Skin epidermis (tissue), 12 donors: ENCODE measurements around the gene SNRNP200.

Experiments
- H3K27ac ChIP-seq, 21 experiments: fragments of 200-600 bp; sonication (generic) in 11 of 21; one replicate each; pipeline ENCODE4 v1.5.0; 2020; ENCODE audit warnings: mild to moderate bottlenecking in 3 of 21, inconsistent platforms in 2 of 21, moderate library complexity in 2 of 21
- H3K4me3 ChIP-seq, 7 experiments: fragments of 200-600 bp; sonication (generic) in 2 of 7; one replicate each; pipeline ENCODE4 v1.5.0; 2020; ENCODE audit warnings: inconsistent platforms in 2 of 7, mild to moderate bottlenecking in 2 of 7, moderate library complexity in 1 of 7

SNRNP200 gene

GRCh38 chr2:96305091-96305978 lies at the start of gene SNRNP200:
SNRNP200 (minus strand) TSS chr2:96305546; CDS start chr2:96305437, 109 bp downstream.
- peak within 1 kb of the TSS; percentile 47 to 96 (median 67) for H3K4me3 ChIP-seq

GRCh38 chr2:96354492-96354891 lies 49.1 kb upstream of the SNRNP200 start:
- peak overlapping the region in 8 of 21 experiments; percentile 3 to 77 (median 61) for H3K27ac ChIP-seq
- H3K4me3 ChIP-seq: no peak overlapping the region

More at GRCh38 chr2:96305091-96305978, at the start of gene SNRNP200:
- H3K27ac ChIP-seq: peak within 1 kb of the TSS; percentile 68 to 96 (median 88)

- H3K4me3 ChIP-seq: no peak overlapping the region
- peak overlapping the region in 13 of 21 experiments; percentile 20 to 78 (median 45) for H3K27ac ChIP-seq
Observed at GRCh38 chr2:96353606-96354101, 48.3 kb upstream of the SNRNP200 start.

GRCh38 chr2:96353032-96353561 lies 47.8 kb upstream of the SNRNP200 start:
- Histone ChIP-seq H3K27ac (peak overlapping the region in 10 of 21 experiments; percentile 30 to 78 (median 44)), H3K4me3 (no peak overlapping the region)

- no peak overlapping the region for H3K4me3 ChIP-seq
- no peak overlapping the region for H3K27ac ChIP-seq
Observed at GRCh38 chr2:96347395-96347794, 42.0 kb upstream of the SNRNP200 start.

- peak overlapping the region in 2 of 21 experiments; percentile 16 to 100 for H3K27ac ChIP-seq
- no peak overlapping the region for H3K4me3 ChIP-seq
Observed at GRCh38 chr2:96345868-96346462, 40.6 kb upstream of the SNRNP200 start.

- Histone ChIP-seq H3K27ac (peak overlapping the region in 12 of 21 experiments; percentile 0 to 100 (median 60)), H3K4me3 (no peak overlapping the region)
Observed at GRCh38 chr2:96345438-96345837, 40.1 kb upstream of the SNRNP200 start.

GRCh38 chr2:96344011-96344410 lies 38.7 kb upstream of the SNRNP200 start:
- Histone ChIP-seq H3K4me3 (no peak overlapping the region), H3K27ac (peak overlapping the region in 14 of 21 experiments; percentile 4 to 100 (median 70))

- Histone ChIP-seq H3K27ac (peak overlapping the region in 10 of 21 experiments; percentile 9 to 100 (median 57)), H3K4me3 (no peak overlapping the region)
Observed at GRCh38 chr2:96342085-96342484, 36.7 kb upstream of the SNRNP200 start.

- peak overlapping the region in 12 of 21 experiments; percentile 9 to 100 (median 52) for H3K27ac ChIP-seq
- no peak overlapping the region for H3K4me3 ChIP-seq
Observed at GRCh38 chr2:96341641-96342040, 36.3 kb upstream of the SNRNP200 start.

GRCh38 chr2:96340493-96341414 lies 35.4 kb upstream of the SNRNP200 start:
- Histone ChIP-seq H3K4me3 (no peak overlapping the region), H3K27ac (peak overlapping the region in 7 of 21 experiments; percentile 9 to 100 (median 67))

GRCh38 chr2:96336873-96337272 lies 31.5 kb upstream of the SNRNP200 start:
- H3K4me3 ChIP-seq: no peak overlapping the region
- H3K27ac ChIP-seq: peak overlapping the region in 4 of 21 experiments; percentile 2 to 100 (median 52)

- H3K27ac ChIP-seq: peak overlapping the region in 13 of 21 experiments; percentile 2 to 100 (median 94)
Observed at GRCh38 chr2:96336104-96336775, 30.9 kb upstream of the SNRNP200 start.

GRCh38 chr2:96333708-96334107 lies 28.4 kb upstream of the SNRNP200 start:
- H3K4me3 ChIP-seq: no peak overlapping the region
- no peak overlapping the region for H3K27ac ChIP-seq

More at GRCh38 chr2:96336104-96336775, 30.9 kb upstream of the SNRNP200 start:
- peak overlapping the region; percentile 38 to 85 (median 64) for H3K4me3 ChIP-seq

- Histone ChIP-seq H3K4me3 (no peak overlapping the region), H3K27ac (no peak overlapping the region)
Observed at GRCh38 chr2:96330407-96330806, 25.1 kb upstream of the SNRNP200 start.

- no peak overlapping the region for H3K4me3 ChIP-seq
- no peak overlapping the region for H3K27ac ChIP-seq
Observed at GRCh38 chr2:96329874-96330273, 24.5 kb upstream of the SNRNP200 start.

GRCh38 chr2:96329456-96329855 lies 24.1 kb upstream of the SNRNP200 start:
- H3K4me3 ChIP-seq: no peak overlapping the region
- H3K27ac ChIP-seq: no peak overlapping the region
